Tibial nerve (tissue), 4 donors: Measurements from ENCODE around the gene AFF3. TPM values are rescaled to one million over a fixed set of nuclear protein-coding genes. Genes with fewer than 3 reads are reported as not detected.

ENCODE experiments used
- DNase-seq, 2 donors: peaks; one replicate each; pipeline ENCODE4 v3.0.0-alpha.2; 2019; ENCODE audit warnings: low spot score in 2 of 2
- H3K27ac ChIP-seq, 4 donors: fragments of 200-600 bp; sonication (generic) in 3 of 4; one replicate each; pipeline ENCODE4 v1.5.1; 2017 to 2019; ENCODE audit warnings: mild to moderate bottlenecking in 1 of 4
- H3K27me3 ChIP-seq, 2 donors: fragments of 200-600 bp; sonication (generic) in 1 of 2; one replicate each; pipeline versions ENCODE4 v1.5.1 to v1.6.0; 2017 to 2019
- H3K36me3 ChIP-seq, 3 donors: fragments of 200-600 bp; sonication (generic); one replicate each; pipeline ENCODE4 v1.5.1; 2018 to 2019
- H3K4me1 ChIP-seq, 4 donors: fragments of 200-600 bp; sonication (generic) in 3 of 4; one replicate each; pipeline ENCODE4 v1.5.1; 2017 to 2019
- H3K4me3 ChIP-seq, 4 donors: fragments of 200-600 bp; sonication (generic) in 3 of 4; one replicate each; pipeline ENCODE4 v1.5.1; 2017 to 2019; ENCODE audit warnings: mild to moderate bottlenecking in 1 of 4, moderate library complexity in 1 of 4
- H3K9me3 ChIP-seq, 4 donors: fragments of 200-600 bp; sonication (generic) in 3 of 4; one replicate each; pipeline ENCODE4 v1.5.1; 2017 to 2019
- EP300 ChIP-seq, 2 donors: sonication (generic); formaldehyde crosslinking; IDR thresholded peaks; one replicate each; pipeline ENCODE4 v1.6.1; 2017; ENCODE audit warnings: antibody characterized with exemption in 2 of 2, mild to moderate bottlenecking in 1 of 2
- POLR2A ChIP-seq, 2 donors: fragments of 450-650 bp; IDR thresholded peaks; one replicate each; pipeline ENCODE4 v1.6.1; 2017; ENCODE audit warnings: antibody characterized with exemption in 2 of 2, mild to moderate bottlenecking in 2 of 2, moderate library complexity in 2 of 2
- WGBS, 2 donors: methylation state at CpG; one replicate each; pipeline ENCODE4 v1.1.5; 2018; 5-methylcytosine and 5-hydroxymethylcytosine counted together
- total RNA-seq, 4 donors: library from RNA; depleted of rRNA; stranded (reverse); fragments of >200 nt; gene quantifications; one replicate each; pipeline ENCODE4 v1.1.0, GENCODE V29; 2016
- TF ChIP-seq, protein P1 (sequence below), 5 experiments: fragments of 200-600 bp in 3 of 5; fragments of 450-650 bp in 2 of 5; sonication (generic) in 3 of 5; IDR thresholded peaks; one replicate each; pipeline ENCODE4 v1.5.1; 2016 to 2019; ENCODE audit warnings: antibody characterized with exemption in 5 of 5, mild to moderate bottlenecking in 3 of 5, moderate library complexity in 2 of 5

The AFF3 gene
- total RNA-seq, 4 donors from 2014 or later = 7.2 to 36.0 (median 21.4) TPM

- H3K27ac ChIP-seq = no peak overlapping the region
- TF ChIP-seq EP300 (IDR thresholded peaks at IDR 0.05) = no peak
- TF ChIP-seq, protein P1, sequence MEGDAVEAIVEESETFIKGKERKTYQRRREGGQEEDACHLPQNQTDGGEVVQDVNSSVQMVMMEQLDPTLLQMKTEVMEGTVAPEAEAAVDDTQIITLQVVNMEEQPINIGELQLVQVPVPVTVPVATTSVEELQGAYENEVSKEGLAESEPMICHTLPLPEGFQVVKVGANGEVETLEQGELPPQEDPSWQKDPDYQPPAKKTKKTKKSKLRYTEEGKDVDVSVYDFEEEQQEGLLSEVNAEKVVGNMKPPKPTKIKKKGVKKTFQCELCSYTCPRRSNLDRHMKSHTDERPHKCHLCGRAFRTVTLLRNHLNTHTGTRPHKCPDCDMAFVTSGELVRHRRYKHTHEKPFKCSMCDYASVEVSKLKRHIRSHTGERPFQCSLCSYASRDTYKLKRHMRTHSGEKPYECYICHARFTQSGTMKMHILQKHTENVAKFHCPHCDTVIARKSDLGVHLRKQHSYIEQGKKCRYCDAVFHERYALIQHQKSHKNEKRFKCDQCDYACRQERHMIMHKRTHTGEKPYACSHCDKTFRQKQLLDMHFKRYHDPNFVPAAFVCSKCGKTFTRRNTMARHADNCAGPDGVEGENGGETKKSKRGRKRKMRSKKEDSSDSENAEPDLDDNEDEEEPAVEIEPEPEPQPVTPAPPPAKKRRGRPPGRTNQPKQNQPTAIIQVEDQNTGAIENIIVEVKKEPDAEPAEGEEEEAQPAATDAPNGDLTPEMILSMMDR (IDR thresholded peaks at IDR 0.05) = no peak
- no peak for TF ChIP-seq POLR2A (IDR thresholded peaks at IDR 0.05)
- peaks cover 0 to 24% (median 4%) of the 10 kb centered on the region in 4 donors for H3K4me1 ChIP-seq
- no peak for DNase-seq
- no peak overlapping the region for H3K4me3 ChIP-seq
- no peaks in the 10 kb centered on the region for H3K36me3 ChIP-seq
- no peaks in the 10 kb centered on the region for H3K9me3 ChIP-seq
- no peaks in the 10 kb centered on the region for H3K27me3 ChIP-seq
- 35 to 38% methylated on average over 4 of the region's 4 CpGs for WGBS, 2 donors
Measured at GRCh38 chr2:99883358-99883757, 259.0 kb downstream of the AFF3 start.

DNA sequence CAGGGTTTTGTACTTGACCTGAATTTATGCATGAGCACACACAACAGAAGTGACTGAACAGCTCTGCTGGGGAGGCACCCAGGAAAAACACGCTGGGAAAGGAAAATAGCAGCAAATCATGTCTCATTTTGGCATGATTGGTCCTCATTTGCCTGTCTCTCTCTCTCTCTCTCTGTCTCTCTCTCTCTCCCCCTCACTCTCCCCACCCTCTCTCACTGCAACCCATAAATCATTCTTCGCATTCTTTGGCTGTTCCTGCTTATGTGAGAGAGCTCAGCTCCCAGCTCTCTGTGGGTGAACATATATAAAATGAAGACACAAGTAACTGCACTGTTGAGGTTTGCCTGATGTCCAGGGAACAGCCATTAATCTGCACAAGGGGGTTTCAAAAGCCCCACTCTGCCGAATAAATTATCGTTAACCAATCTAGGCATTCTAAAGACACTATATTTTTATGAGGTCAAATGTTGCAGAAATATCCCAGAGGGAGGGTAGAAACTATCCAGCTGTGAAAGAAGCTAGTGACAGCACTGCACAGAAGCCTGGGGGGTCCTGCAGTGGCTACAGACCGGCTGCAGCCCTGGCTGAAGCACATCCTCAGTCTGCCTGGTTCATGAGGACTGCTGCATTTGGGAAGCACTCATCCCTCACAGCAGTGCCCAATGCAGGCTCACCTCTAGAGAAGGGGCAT is 260.3 kb downstream of the AFF3 start:
- no peak overlapping the region for H3K4me3 ChIP-seq
- no peaks in the 10 kb centered on the region for H3K9me3 ChIP-seq
- H3K27ac ChIP-seq = no peak overlapping the region
- WGBS, 2 donors = 24 to 31% methylated on average over 5 of the region's 5 CpGs
- H3K27me3 ChIP-seq = no peaks in the 10 kb centered on the region
- DNase-seq = no peak
- peaks cover 0 to 32% (median 4%) of the 10 kb centered on the region in 4 donors for H3K4me1 ChIP-seq
- no peak for TF ChIP-seq POLR2A (IDR thresholded peaks at IDR 0.05)
- TF ChIP-seq, protein P1 (IDR thresholded peaks at IDR 0.05) = no peak
- no peak for TF ChIP-seq EP300 (IDR thresholded peaks at IDR 0.05)
- H3K36me3 ChIP-seq = no peaks in the 10 kb centered on the region

GRCh38 chr2:99880964-99881294 is 261.5 kb downstream of the AFF3 start:
- Histone ChIP-seq H3K4me3 (no peak overlapping the region), H3K9me3 (no peaks in the 10 kb centered on the region), H3K27me3 (no peaks in the 10 kb centered on the region), H3K4me1 (peaks cover 0 to 32% (median 4%) of the 10 kb centered on the region in 4 donors), H3K36me3 (no peaks in the 10 kb centered on the region), H3K27ac (no peak overlapping the region)
- 50 to 54% methylated on average over 3 of the region's 3 CpGs for WGBS, 2 donors
- no peak for TF ChIP-seq EP300 (IDR thresholded peaks at IDR 0.05)
- TF ChIP-seq, protein P1 (IDR thresholded peaks at IDR 0.05) = no peak
- TF ChIP-seq POLR2A (IDR thresholded peaks at IDR 0.05) = no peak
- DNase-seq = no peak

DNA sequence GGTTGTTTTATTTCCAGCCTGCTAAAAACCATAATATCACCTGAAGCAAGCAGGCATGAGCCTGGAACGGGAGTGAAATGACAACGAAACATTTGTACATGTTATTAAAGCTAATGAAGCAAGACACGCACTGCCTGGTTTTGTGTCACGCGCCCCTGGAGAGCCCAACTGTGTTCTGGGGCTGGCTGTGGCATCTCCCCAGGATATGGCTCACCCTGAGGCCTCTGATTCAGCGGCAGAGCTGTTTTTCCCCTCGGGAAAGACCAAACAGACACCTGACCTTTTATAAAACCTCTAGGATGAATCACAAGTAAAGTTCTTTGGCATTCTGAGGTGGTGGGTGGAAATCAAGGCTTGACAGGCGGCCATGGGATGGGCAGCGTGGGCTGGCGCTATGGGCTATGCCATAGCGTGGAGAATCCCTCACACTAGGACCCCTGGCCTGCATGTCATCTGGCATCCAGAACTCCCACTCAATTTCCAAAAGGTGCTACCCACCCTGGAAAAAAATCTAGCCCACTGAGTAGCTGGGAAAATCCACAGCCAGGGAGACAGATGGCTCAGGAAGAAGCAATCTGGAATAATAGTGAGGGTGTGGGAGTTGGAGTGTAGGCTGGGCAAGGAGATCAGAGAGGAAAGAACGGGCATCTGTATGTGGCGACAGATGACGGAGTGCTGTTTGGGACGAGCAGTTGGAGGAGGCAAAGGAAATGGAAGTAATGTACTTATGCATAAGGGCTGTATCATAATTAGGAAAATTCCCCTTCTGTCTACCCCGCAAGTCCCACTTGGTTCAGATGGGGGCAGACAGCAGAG is 262.0 kb downstream of the AFF3 start:
- Histone ChIP-seq H3K36me3 (no peaks in the 10 kb centered on the region), H3K27me3 (no peaks in the 10 kb centered on the region), H3K4me3 (no peak overlapping the region), H3K9me3 (no peaks in the 10 kb centered on the region), H3K4me1 (peaks cover 0 to 32% (median 4%) of the 10 kb centered on the region in 4 donors), H3K27ac (no peak overlapping the region)
- no peak for DNase-seq
- 61% methylated on average over 16 of the region's 16 CpGs for WGBS, 2 donors
- TF ChIP-seq EP300 (IDR thresholded peaks at IDR 0.05) = no peak
- TF ChIP-seq, protein P1 (IDR thresholded peaks at IDR 0.05) = no peak
- no peak for TF ChIP-seq POLR2A (IDR thresholded peaks at IDR 0.05)

DNA sequence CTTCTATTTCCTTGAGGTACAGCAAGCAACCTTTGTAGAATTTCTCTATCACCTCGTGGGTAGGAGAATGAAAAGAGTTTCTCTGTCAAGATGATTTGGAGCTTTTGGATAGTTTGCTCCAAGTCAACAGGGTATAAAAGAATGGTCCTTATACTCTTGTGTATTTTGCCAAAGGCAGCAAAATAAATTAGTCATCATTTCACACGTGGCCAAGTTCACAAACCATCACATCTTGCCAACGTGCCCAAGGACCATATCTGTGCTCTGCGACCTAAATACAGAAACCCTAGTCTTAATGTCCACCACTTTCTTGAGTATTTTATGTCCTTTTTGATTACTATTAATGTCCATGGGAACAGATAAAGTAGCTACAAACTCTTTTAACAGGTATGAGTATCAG is 262.9 kb downstream of the AFF3 start:
- H3K27ac ChIP-seq = no peak overlapping the region

More for the DNA sequence above, 262.9 kb downstream of the AFF3 start:
- Histone ChIP-seq H3K4me3 (no peak overlapping the region), H3K36me3 (no peaks in the 10 kb centered on the region), H3K27me3 (no peaks in the 10 kb centered on the region), H3K4me1 (peaks cover 0 to 32% (median 4%) of the 10 kb centered on the region in 4 donors), H3K9me3 (no peaks in the 10 kb centered on the region)
- no peak for DNase-seq
- TF ChIP-seq POLR2A (IDR thresholded peaks at IDR 0.05) (no peak), EP300 (IDR thresholded peaks at IDR 0.05) (no peak)
- TF ChIP-seq, protein P1 (IDR thresholded peaks at IDR 0.05) = no peak
- WGBS, 2 donors = 57 to 62% methylated on average over 4 of the region's 4 CpGs
